ENCODE measurements around the gene FEZF2. TPM values are rescaled to one million over a fixed set of nuclear protein-coding genes. Genes with fewer than 3 reads are reported as not detected.

Gene FEZF2
- 15.0 TPM for total RNA-seq

- no peak for DNase-seq
Observed at GRCh38 chr3:62373215-62373614, at the start of gene FEZF2. TSS of gene FEZF2 (minus strand) at chr3:62373550. CDS start at chr3:62372868, 682 bp downstream.

- DNase-seq: no peak
Observed at GRCh38 chr3:62421207-62421606, 47.9 kb upstream of the FEZF2 start.

- DNase-seq: no peak
Observed at GRCh38 chr3:62416144-62416543, 42.8 kb upstream of the FEZF2 start.

DNA sequence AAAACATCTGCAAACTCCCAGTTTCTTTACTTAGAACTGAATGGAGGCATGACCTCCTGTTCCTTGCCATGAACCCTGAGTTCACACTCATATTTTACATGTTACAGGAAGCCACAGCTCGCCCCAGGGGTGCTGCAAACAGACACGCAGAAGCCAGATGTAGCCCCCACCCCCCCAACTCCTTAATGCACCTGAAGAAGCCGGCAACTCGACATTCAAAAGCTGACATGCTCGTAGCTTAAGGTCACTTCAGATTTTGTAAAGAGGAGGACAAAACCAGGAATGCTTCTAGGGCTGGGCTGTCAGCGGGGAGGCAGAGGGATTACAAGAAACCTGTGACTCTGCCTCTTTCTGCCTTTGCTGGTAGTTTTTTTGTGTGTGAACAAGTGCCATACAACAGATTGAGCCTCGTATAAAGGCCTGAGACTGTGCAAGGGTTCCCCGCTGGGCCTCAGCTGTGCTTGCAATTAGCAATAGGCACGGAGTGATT lies 42.0 kb upstream of the FEZF2 start:
- DNase-seq: no peak

- no peak for DNase-seq
Observed at GRCh38 chr3:62414786-62415185, 41.4 kb upstream of the FEZF2 start.

DNA sequence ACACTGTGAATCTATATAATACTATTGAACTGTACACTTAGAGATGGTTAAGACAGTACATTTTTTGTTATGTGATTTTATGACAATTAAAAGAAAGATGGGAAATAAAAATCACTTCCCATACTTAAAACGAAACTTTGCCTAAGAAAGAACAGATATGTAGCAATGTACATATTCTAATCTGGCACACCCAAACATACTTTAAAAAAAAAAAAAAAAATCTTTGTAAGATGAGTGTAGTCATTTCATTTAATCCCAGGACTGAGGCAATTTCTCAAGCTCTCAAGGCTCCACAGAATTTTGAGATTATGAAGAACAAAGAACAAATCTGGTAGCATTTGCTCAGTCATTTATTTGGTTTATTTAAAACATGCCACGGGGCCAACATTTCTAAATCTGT lies 40.3 kb upstream of the FEZF2 start:
- no peak for DNase-seq

GRCh38 chr3:62406945-62407344 lies 33.6 kb upstream of the FEZF2 start:
- no peak for DNase-seq

DNA sequence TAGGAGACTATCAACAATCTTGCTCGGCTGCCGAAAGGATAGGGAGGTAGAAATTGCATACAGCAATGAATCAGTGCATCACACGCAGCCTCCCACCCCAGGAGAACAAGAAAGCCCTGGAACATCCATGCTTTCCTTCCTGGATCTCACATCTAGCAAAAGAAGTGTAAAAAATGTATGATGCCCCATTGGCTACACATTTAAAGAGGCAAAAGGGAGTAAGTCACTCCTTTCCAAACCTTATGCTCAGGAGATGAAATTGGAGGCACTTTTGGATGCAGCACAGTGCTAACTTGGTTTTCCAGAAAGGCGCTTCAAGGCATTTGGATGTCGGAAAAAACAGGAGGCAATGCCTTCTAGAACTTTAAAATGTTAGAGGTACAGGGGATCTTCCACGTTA lies 32.2 kb upstream of the FEZF2 start:
- no peak for DNase-seq

GRCh38 chr3:62405135-62405534 lies 31.8 kb upstream of the FEZF2 start:
- no peak for DNase-seq

- no peak for DNase-seq
Observed at GRCh38 chr3:62404321-62404720, 31.0 kb upstream of the FEZF2 start.

DNA sequence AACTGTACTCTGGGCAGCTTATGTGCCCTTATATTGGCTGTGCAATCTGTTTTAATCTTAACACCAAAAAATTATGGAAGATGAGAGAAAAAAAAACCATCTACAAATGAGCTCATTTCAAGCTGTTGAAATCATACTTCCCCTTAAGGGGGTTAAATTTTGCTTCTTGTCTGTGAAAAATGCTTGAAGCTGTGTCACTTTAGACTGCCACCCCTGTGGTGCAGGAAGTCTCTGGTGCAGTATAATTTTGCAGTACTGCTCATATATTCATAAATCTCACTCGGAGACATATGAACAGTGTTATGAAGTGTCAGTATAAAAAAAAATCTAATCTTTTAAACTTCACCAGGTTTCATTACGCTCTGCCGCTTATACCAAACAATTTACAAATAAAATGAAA lies 30.4 kb upstream of the FEZF2 start:
- DNase-seq: no peak

DNA sequence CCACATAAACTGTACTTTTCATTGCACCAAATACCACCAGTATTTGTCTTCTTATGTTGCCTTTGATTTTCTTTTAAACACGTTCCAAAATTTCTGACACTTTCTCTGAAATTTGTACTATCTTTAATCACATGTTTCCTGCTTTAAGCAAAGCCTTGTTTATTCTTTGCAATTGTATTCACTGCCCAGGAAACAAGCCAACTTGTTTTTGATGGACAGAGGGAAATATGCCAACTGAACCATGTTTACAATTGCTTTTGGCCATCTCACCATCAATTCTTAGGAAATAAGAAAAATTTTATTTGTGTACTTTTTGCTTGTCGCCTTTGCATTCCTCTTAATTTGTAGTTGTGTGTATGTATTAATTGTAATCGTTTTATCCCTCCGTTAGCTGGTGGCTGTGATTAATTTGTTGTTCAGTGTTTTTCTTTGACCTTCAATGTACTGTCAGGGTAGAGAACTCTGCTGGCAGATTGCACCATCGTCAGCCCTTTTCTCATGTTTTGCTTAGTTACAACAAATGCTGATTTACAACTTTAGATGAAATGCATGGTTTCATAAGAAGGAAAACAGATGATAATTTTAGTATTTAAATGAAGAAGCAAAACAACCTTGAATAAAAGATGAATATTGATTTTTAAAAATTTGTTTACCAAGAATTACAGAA lies 19.4 kb upstream of the FEZF2 start:
- DNase-seq: no peak

DNA sequence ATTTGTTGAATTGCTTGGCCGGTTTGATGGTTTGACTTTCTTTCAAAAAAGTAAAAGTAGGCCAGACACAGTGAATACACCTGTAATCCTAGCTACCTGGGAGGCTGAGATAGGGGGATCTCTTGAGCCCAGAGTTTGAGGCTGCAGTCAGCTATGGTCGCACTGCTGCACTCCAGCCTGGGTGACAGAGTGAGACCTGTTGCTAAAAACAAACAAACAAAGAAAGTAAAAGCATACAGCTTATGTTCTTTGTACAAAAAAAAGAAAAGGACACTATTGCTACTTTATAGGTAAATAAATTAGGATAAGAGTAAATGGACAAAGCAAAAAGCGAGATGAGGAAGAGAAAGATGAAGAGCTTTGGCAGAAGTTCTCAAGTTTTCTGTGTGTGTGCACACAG lies 13.9 kb upstream of the FEZF2 start:
- no peak for DNase-seq

- no peak for DNase-seq
Observed at GRCh38 chr3:62379321-62379798, 6.0 kb upstream of the FEZF2 start.

DNA sequence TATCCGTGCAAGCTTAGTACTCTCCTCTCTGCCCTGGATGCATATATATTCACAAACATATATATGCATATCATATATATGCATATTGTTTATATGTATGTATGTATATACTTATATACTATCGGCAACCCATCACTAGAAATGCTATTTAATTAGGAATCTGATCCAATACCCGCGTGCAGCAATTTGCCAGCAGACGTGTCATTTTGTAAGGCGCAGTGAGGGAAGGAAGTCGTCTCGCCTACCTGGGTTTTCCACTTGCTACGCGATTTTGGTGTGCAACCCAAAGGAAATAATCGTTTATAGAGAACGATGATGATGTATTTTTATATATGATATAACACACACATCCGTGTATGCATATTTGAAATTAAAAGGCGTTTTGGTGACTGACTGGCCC lies 5.6 kb upstream of the FEZF2 start:
- no peak for DNase-seq

GRCh38 chr3:62378311-62378789 lies 5.0 kb upstream of the FEZF2 start:
- DNase-seq: no peak

GRCh38 chr3:62376906-62377877 lies 3.8 kb upstream of the FEZF2 start:
- DNase-seq: no peak

- no peak for DNase-seq
Observed at GRCh38 chr3:62376454-62376720, 3.0 kb upstream of the FEZF2 start.

DNA sequence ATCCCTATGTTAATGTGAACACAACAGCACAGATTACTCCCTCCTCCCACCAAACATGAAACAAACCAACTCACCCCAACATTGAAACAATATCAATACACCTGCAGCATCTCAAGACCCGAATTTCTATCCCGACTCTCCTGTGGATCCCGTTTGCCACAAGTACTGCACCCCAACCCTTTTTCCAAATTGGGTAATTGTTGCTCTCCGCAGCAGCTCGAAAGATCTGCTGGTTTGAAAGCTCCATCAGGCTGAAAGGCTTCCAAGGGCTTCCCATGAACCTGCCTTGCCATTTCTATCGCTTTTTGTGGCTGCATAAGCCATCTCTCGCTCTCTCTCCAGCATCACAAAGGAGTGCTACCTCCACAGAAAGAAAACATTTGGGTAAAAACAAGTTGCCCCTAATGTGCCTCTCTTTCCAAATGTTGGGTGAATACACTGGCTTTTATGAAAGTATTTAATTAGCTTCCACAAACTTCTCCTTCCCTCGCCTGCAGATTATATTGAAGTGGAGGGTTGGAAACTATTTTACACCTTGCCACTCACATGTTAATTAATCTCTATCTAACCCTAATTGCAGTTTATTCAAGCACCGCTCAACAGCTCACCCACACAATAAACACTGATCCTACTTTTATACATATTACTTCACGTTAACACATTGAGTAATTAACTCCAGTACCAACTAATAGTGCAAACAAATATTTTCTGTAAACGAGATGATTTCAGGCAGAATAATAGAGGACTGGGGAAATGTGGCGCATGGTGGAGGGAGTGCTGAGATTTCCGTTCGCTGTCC lies 2.5 kb upstream of the FEZF2 start:
- DNase-seq: no peak

- DNase-seq: no peak
Observed at GRCh38 chr3:62374341-62375218, 1.2 kb upstream of the FEZF2 start.

DNA sequence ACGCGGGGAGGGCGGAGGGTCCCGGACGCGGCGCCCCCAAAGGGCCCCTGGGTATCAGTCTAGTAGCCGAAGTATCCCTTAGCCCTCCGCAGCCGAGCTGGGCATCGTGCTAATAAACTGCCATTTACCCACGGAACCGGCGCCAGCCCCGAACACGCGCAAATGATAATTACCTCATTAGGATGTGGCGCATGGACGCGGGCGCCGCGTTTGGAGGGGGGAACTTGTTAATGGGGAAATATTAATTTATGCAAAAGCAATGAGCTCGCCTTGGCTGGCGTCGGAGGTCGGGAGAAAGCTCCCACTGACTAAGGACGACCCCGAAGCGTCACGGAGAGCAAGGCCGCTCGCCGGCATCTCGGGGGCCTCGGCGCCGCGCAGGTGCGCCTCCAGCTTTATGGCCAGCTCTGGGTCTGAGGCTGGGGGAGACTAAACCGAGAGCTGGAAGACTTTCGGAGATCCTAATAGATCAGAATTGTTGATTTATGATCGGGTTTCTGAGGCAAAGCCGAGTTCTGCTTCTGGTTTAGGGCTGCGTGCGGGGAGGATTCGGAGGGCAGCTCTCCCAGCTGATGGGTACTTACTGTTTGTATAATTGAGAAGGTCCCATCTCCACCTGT lies 474 bp upstream of the FEZF2 start:
- no peak for DNase-seq

Data from occipital lobe (tissue), 2 donors.